ENCODE results near the gene RPL35. TPM values are rescaled to one million over a fixed set of nuclear protein-coding genes. Genes with fewer than 3 reads are reported as not detected.
A peak's percentile ranks its signal among the peaks of the same experiment; 100 is the strongest.
"Not testable (repeated sequence)": the region's sequence is repeated elsewhere in the genome, so short reads cannot be mapped to it uniquely, and the experiment has no call there.

RPL35 gene
- total RNA-seq, 1 donor from 2014 or later = 1,069 TPM

- Mint-ChIP-seq H3K27ac (ENCODE audit: unreplicated experiment) (no peak overlapping the region), H3K27me3 (ENCODE audit: unreplicated experiment) (peaks cover 2% of the 10 kb centered on the region), H3K9me3 (ENCODE audit: unreplicated experiment) (no peaks in the 10 kb centered on the region), H3K4me1 (ENCODE audit: unreplicated experiment) (no peaks in the 10 kb centered on the region), H3K4me3 (ENCODE audit: unreplicated experiment) (peak overlapping the region; percentile 54), H3K36me3 (ENCODE audit: low read depth, unreplicated experiment) (no peaks in the 10 kb centered on the region)
- DNase-seq (ENCODE audit: low spot score) = no peak
- no peak for TF ChIP-seq CTCF (IDR thresholded peaks at IDR 0.05; ENCODE audit: unreplicated experiment)
Measured at GRCh38 chr9:124852121-124852828, 9.5 kb downstream of the RPL35 start.

DNA sequence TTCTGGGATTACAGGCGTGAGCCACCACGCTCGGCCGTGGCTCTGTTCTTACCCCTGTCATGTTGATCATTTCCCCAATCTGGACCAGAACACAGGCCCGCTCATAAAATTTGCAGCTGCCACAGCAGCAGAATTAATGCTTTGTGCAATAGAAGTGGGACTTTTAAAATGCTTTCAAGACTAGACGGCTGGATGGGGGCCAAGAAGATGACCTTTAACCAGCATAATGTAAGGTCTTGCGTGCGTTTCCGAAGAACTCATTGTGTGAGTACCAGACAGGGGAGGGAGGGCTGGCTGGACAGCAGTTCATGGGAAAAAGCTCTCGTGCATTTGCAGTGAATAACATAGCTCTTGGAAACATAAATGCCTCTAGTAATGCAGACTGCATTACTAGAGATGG, 12.0 kb downstream of the RPL35 start:
- DNase-seq (ENCODE audit: low spot score) = no peak
- Mint-ChIP-seq H3K27me3 (ENCODE audit: unreplicated experiment) (peaks cover 2% of the 10 kb centered on the region), H3K36me3 (ENCODE audit: low read depth, unreplicated experiment) (no peaks in the 10 kb centered on the region), H3K27ac (ENCODE audit: unreplicated experiment) (no peak overlapping the region), H3K9me3 (ENCODE audit: unreplicated experiment) (no peaks in the 10 kb centered on the region), H3K4me3 (ENCODE audit: unreplicated experiment) (no peak overlapping the region), H3K4me1 (ENCODE audit: unreplicated experiment) (no peaks in the 10 kb centered on the region)
- no peak for TF ChIP-seq CTCF (IDR thresholded peaks at IDR 0.05; ENCODE audit: unreplicated experiment)

DNA sequence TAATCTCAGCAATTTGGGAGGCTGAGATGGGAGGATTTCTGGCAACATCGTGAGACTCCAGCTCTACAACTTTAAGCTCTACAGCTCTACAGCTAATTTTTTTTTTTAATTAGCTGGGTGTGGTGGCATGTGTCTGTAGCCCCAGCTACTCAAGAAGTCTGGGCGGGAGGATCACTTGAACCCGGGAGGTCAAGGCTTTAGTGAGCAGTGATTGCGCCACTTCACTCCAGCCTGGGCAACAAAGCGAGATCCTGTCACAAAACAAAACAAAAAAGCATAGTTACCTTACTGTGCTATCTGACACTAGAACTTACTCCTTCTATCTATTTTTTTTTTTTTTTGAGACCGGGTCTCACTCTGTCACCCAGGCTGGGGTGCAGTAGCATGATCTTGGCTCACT, 14.8 kb downstream of the RPL35 start:
- no peak overlapping the region for H3K27ac Mint-ChIP-seq (ENCODE audit: unreplicated experiment)
- H3K27me3 Mint-ChIP-seq (ENCODE audit: unreplicated experiment) = peaks cover 5% of the 10 kb centered on the region
- H3K9me3 Mint-ChIP-seq (ENCODE audit: unreplicated experiment) = no peaks in the 10 kb centered on the region
- no peak for DNase-seq (ENCODE audit: low spot score)
- H3K36me3 Mint-ChIP-seq (ENCODE audit: low read depth, unreplicated experiment) = no peaks in the 10 kb centered on the region
- TF ChIP-seq CTCF (IDR thresholded peaks at IDR 0.05; ENCODE audit: unreplicated experiment) = no peak
- H3K4me3 Mint-ChIP-seq (ENCODE audit: unreplicated experiment) = no peak overlapping the region
- no peaks in the 10 kb centered on the region for H3K4me1 Mint-ChIP-seq (ENCODE audit: unreplicated experiment)

GRCh38 chr9:124846467-124846866, 15.3 kb downstream of the RPL35 start:
- H3K27ac Mint-ChIP-seq (ENCODE audit: unreplicated experiment); H3K4me3 Mint-ChIP-seq (ENCODE audit: unreplicated experiment); DNase-seq (ENCODE audit: low spot score); H3K4me1 Mint-ChIP-seq (ENCODE audit: unreplicated experiment); H3K9me3 Mint-ChIP-seq (ENCODE audit: unreplicated experiment); H3K27me3 Mint-ChIP-seq (ENCODE audit: unreplicated experiment); H3K36me3 Mint-ChIP-seq (ENCODE audit: low read depth, unreplicated experiment): not testable (repeated sequence)

- Mint-ChIP-seq H3K4me3 (ENCODE audit: unreplicated experiment) (no peak overlapping the region), H3K4me1 (ENCODE audit: unreplicated experiment) (no peaks in the 10 kb centered on the region), H3K36me3 (ENCODE audit: low read depth, unreplicated experiment) (no peaks in the 10 kb centered on the region), H3K27ac (ENCODE audit: unreplicated experiment) (no peak overlapping the region), H3K27me3 (ENCODE audit: unreplicated experiment) (peaks cover 6% of the 10 kb centered on the region), H3K9me3 (ENCODE audit: unreplicated experiment) (no peaks in the 10 kb centered on the region)
- no peak for TF ChIP-seq CTCF (IDR thresholded peaks at IDR 0.05; ENCODE audit: unreplicated experiment)
- DNase-seq (ENCODE audit: low spot score) = no peak
Measured at GRCh38 chr9:124844291-124844690, 17.5 kb downstream of the RPL35 start.

Measured in endothelial cell (in vitro differentiated cells).